HFF-Myc (cell line): ENCODE results near the gene RUNX2.

Source experiments
- DNase-seq: peaks from one replicate; pipeline ENCODE4 v3.0.0-alpha.2; 2011; ENCODE audit warnings: low read depth; ENCODE audit errors: extremely low read depth
- H3K4me3 ChIP-seq: replicated peaks from 2 replicates; pipeline ENCODE4 v1.5.1; 2011; ENCODE audit warnings: low read depth, mild to moderate bottlenecking, control low read depth, low read length
- TF ChIP-seq, protein P1 (sequence below): IDR thresholded peaks from 2 replicates; pipeline ENCODE4 v1.5.1; 2012; ENCODE audit warnings: mild to moderate bottlenecking, low read depth, low read length, control low read depth; ENCODE audit errors: missing control alignments

The RUNX2 gene

DNA sequence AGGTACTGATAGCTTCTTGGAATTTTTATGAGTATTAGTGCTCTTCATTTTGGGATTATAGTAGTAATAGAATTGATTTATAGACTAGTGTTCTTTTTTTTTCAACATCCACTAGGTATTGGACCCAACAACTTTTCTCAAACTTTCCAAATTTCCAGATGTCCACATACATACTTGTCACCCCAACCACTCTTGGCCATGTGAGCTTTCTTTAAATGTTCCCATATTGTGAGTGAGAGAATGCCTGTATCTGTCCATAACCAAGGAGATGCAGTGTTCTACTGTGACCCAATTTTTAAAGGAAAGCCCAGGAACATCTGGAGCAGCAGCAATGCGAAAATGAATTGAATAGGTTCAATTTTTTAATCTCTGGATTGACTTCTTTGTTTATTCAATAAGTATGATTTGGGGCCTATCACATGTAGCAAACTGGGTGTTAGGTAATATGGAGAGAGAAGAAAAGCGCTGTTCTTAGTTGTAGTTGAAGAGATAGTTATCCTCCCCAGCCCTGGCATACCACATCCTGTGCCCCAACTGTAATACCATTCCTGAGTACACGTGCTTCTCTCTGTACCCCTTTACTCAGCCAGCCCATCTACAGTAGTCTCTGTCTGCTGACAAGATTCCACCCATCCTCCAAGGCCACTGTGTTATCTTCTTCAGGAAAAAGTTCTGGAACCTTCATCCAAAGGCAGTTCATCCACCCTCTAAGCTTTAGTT lies 166.4 kb downstream of the RUNX2 start:
- DNase-seq = no peak
- TF ChIP-seq, protein P1, sequence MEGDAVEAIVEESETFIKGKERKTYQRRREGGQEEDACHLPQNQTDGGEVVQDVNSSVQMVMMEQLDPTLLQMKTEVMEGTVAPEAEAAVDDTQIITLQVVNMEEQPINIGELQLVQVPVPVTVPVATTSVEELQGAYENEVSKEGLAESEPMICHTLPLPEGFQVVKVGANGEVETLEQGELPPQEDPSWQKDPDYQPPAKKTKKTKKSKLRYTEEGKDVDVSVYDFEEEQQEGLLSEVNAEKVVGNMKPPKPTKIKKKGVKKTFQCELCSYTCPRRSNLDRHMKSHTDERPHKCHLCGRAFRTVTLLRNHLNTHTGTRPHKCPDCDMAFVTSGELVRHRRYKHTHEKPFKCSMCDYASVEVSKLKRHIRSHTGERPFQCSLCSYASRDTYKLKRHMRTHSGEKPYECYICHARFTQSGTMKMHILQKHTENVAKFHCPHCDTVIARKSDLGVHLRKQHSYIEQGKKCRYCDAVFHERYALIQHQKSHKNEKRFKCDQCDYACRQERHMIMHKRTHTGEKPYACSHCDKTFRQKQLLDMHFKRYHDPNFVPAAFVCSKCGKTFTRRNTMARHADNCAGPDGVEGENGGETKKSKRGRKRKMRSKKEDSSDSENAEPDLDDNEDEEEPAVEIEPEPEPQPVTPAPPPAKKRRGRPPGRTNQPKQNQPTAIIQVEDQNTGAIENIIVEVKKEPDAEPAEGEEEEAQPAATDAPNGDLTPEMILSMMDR = no peak
- H3K4me3 ChIP-seq = no peak overlapping the region

- no peak overlapping the region for H3K4me3 ChIP-seq
- DNase-seq = no peak
- TF ChIP-seq, protein P1 = no peak
Measured at GRCh38 chr6:45495429-45496084, 167.4 kb downstream of the RUNX2 start.

- DNase-seq = no peak
- H3K4me3 ChIP-seq = no peak overlapping the region
- TF ChIP-seq, protein P1 = no peak
Measured at GRCh38 chr6:45496085-45496433, 167.9 kb downstream of the RUNX2 start.

GRCh38 chr6:45498591-45498990 lies 170.5 kb downstream of the RUNX2 start:
- H3K4me3 ChIP-seq = no peak overlapping the region
- DNase-seq = no peak
- TF ChIP-seq, protein P1 = no peak

- DNase-seq = no peak
- TF ChIP-seq, protein P1 = peak; percentile 39
- H3K4me3 ChIP-seq = no peak overlapping the region
Measured at GRCh38 chr6:45500924-45501816, 173.0 kb downstream of the RUNX2 start.

- H3K4me3 ChIP-seq = no peak overlapping the region
- TF ChIP-seq, protein P1 = no peak
- no peak for DNase-seq
Measured at GRCh38 chr6:45502456-45502855, 174.3 kb downstream of the RUNX2 start.
